ENCODE measurements around the gene KCNMA1. TPM values are rescaled to one million over a fixed set of nuclear protein-coding genes. Genes with fewer than 3 reads are reported as not detected.

Gene KCNMA1
- total and polyA plus RNA-seq, 2 donors (not counting 1 experiment from before 2014, with no cell fraction given): 0.82 to 3.1 TPM

DNA sequence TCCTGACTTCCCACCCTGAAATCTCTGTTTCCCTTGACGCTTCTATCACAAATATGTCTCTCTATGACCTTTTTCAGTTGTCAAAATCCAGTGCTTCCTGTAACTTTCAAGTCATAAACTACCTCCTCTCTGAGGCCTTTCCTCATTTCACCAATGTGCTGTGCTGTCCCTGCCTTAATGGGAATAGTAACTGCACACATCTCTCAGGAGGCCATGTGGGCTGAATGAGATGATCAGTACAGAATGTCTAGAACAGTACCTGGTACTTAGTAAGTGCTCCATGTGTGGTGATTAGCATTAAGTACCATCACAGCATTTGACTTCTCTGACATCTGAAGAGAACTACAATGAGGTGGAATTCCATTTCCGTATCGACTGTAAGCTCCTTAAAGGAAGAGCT lies 588.5 kb downstream of the KCNMA1 start:
- no peak for DNase-seq
- Mint-ChIP-seq H3K9me3 (ENCODE audit: insufficient read depth) (no peaks in the 10 kb centered on the region), H3K27ac (no peak overlapping the region), H3K4me3 (no peak overlapping the region), H3K27me3 (no peaks in the 10 kb centered on the region), H3K4me1 (no peaks in the 10 kb centered on the region)
- Histone ChIP-seq H3K9me3 (ENCODE audit: control extremely low read depth in 1 of 3, control insufficient read depth in 2 of 3, insufficient read depth in 1 of 3, low read length in 2 of 3) (no peaks in the 10 kb centered on the region), H3K27me3 (replicated peaks in 1 of 4; ENCODE audit: control extremely low read depth in 1 of 4, control insufficient read depth in 3 of 4, insufficient read depth in 4 of 4, low read length in 3 of 4) (no peaks in the 10 kb centered on the region), H3K4me3 (ENCODE audit: control extremely low read depth in 1 of 5, extremely low read depth in 1 of 5, insufficient read depth in 1 of 5, low read depth in 2 of 5, low read length in 4 of 5) (no peak overlapping the region), H2AFZ (ENCODE audit: insufficient read depth, low read depth, low read length, poor library complexity, severe bottlenecking) (no peak overlapping the region), H3K9ac (ENCODE audit: low read length) (no peak overlapping the region), H3K36me3 (replicated peaks in 1 of 2; ENCODE audit: control extremely low read depth in 1 of 2, control insufficient read depth in 1 of 2, extremely low read depth in 1 of 2, insufficient read depth in 2 of 2, low read length in 1 of 2) (no peaks in the 10 kb centered on the region), H3K79me2 (ENCODE audit: control insufficient read depth, insufficient read depth, low read length) (no peaks in the 10 kb centered on the region), H3K27ac (ENCODE audit: low read length in 2 of 2) (no peak overlapping the region), H4K20me1 (ENCODE audit: control insufficient read depth, insufficient read depth, low read length, poor library complexity, severe bottlenecking) (no peaks in the 10 kb centered on the region), H3K4me1 (ENCODE audit: control insufficient read depth in 2 of 2, insufficient read depth in 2 of 2, low read length in 2 of 2) (no peaks in the 10 kb centered on the region), H3K4me2 (replicated peaks; ENCODE audit: low read depth, low read length, poor library complexity, severe bottlenecking) (no peak overlapping the region)
- intact Hi-C loops (cut with micrococcal nuclease): no loop called here
- TF ChIP-seq, protein P1, sequence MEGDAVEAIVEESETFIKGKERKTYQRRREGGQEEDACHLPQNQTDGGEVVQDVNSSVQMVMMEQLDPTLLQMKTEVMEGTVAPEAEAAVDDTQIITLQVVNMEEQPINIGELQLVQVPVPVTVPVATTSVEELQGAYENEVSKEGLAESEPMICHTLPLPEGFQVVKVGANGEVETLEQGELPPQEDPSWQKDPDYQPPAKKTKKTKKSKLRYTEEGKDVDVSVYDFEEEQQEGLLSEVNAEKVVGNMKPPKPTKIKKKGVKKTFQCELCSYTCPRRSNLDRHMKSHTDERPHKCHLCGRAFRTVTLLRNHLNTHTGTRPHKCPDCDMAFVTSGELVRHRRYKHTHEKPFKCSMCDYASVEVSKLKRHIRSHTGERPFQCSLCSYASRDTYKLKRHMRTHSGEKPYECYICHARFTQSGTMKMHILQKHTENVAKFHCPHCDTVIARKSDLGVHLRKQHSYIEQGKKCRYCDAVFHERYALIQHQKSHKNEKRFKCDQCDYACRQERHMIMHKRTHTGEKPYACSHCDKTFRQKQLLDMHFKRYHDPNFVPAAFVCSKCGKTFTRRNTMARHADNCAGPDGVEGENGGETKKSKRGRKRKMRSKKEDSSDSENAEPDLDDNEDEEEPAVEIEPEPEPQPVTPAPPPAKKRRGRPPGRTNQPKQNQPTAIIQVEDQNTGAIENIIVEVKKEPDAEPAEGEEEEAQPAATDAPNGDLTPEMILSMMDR (IDR thresholded peaks at IDR 0.05): no peak
- no peak for TF ChIP-seq EZH2 (IDR thresholded peaks at IDR 0.05; ENCODE audit: borderline replicate concordance, insufficient read depth, low read depth, low read length, poor library complexity, severe bottlenecking)
- ATAC-seq (ENCODE audit: low read depth): no peak
- POLR2A ChIA-PET: no interaction called here
- CTCF ChIA-PET: no interaction called here
- 96% methylated on average over 3 of the region's 3 CpGs for WGBS (ENCODE audit: insufficient coverage)

DNA sequence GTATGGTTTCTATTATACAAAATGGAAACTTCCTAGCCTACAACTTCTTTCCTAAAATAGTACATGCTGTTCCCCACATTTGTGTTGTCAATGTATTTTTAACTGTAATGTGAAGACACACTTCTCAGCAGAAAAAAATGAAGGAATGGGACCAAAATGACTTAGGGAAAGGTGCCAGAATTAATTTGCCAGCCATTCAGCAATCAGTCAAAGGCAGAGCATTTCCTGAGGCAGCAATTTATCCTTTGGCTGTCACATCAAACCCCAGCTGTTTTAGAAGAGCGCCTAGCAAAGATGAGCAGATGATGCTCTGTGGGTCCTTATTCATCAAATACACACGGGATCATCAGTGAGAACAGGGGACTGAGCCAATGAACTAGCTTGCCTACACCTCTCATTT lies 592.5 kb downstream of the KCNMA1 start:
- Histone ChIP-seq H3K4me1 (ENCODE audit: control insufficient read depth in 2 of 2, insufficient read depth in 2 of 2, low read length in 2 of 2) (peaks cover 0 to 6% of the 10 kb centered on the region in 2 donors), H3K27ac (ENCODE audit: low read length in 2 of 2) (no peak overlapping the region), H3K79me2 (ENCODE audit: control insufficient read depth, insufficient read depth, low read length) (no peaks in the 10 kb centered on the region), H4K20me1 (ENCODE audit: control insufficient read depth, insufficient read depth, low read length, poor library complexity, severe bottlenecking) (no peaks in the 10 kb centered on the region), H3K9ac (ENCODE audit: low read length) (no peak overlapping the region), H3K4me2 (replicated peaks; ENCODE audit: low read depth, low read length, poor library complexity, severe bottlenecking) (no peak overlapping the region), H2AFZ (ENCODE audit: insufficient read depth, low read depth, low read length, poor library complexity, severe bottlenecking) (no peak overlapping the region), H3K4me3 (ENCODE audit: control extremely low read depth in 1 of 5, extremely low read depth in 1 of 5, insufficient read depth in 1 of 5, low read depth in 2 of 5, low read length in 4 of 5) (no peak overlapping the region), H3K27me3 (replicated peaks in 1 of 4; ENCODE audit: control extremely low read depth in 1 of 4, control insufficient read depth in 3 of 4, insufficient read depth in 4 of 4, low read length in 3 of 4) (no peaks in the 10 kb centered on the region), H3K36me3 (replicated peaks in 1 of 2; ENCODE audit: control extremely low read depth in 1 of 2, control insufficient read depth in 1 of 2, extremely low read depth in 1 of 2, insufficient read depth in 2 of 2, low read length in 1 of 2) (no peaks in the 10 kb centered on the region), H3K9me3 (ENCODE audit: control extremely low read depth in 1 of 3, control insufficient read depth in 2 of 3, insufficient read depth in 1 of 3, low read length in 2 of 3) (peaks cover 0 to 2% (median 0%) of the 10 kb centered on the region in 3 donors)
- ChIA-PET POLR2A (no interaction called here), CTCF (no interaction called here)
- ATAC-seq (ENCODE audit: low read depth) (no peak), DNase-seq (no peak)
- Mint-ChIP-seq H3K4me1 (peaks cover 6% of the 10 kb centered on the region), H3K27me3 (no peaks in the 10 kb centered on the region), H3K9me3 (ENCODE audit: insufficient read depth) (no peaks in the 10 kb centered on the region), H3K4me3 (no peak overlapping the region), H3K27ac (no peak overlapping the region)
- 93% methylated on average over 2 of the region's 2 CpGs for WGBS (ENCODE audit: insufficient coverage)
- no peak for TF ChIP-seq EZH2 (IDR thresholded peaks at IDR 0.05; ENCODE audit: borderline replicate concordance, insufficient read depth, low read depth, low read length, poor library complexity, severe bottlenecking)
- TF ChIP-seq, protein P1 (IDR thresholded peaks at IDR 0.05): no peak
- intact Hi-C loops (cut with micrococcal nuclease): no loop called here

Data from B cell (primary cell).